IPS DF 6.9 (cell line): ENCODE data around the gene TREX2.

ENCODE experiments used
- DNase-seq: peaks from one replicate; pipeline ENCODE4 v3.0.0-alpha.2; 2013; ENCODE audit warnings: low read depth, low spot score
- H3K27ac ChIP-seq: one replicate; pipeline ENCODE4 v1.5.1; 2013; ENCODE audit warnings: low read length, control low read depth
- H3K27me3 ChIP-seq: 2 replicates; pipeline ENCODE4 v1.6.1; 2013; ENCODE audit warnings: mild to moderate bottlenecking, low read length; ENCODE audit not compliant: control insufficient read depth, insufficient read depth
- H3K36me3 ChIP-seq: 2 replicates; pipeline ENCODE4 v1.6.1; 2013; ENCODE audit warnings: low read length; ENCODE audit not compliant: control insufficient read depth, insufficient read depth
- H3K4me1 ChIP-seq: 2 replicates; pipeline ENCODE4 v1.6.1; 2013; ENCODE audit warnings: low read length; ENCODE audit not compliant: control insufficient read depth, insufficient read depth
- H3K4me3 ChIP-seq: 2 replicates; pipeline ENCODE4 v1.5.1; 2013; ENCODE audit warnings: mild to moderate bottlenecking, low read length
- H3K9me3 ChIP-seq: 2 replicates; pipeline ENCODE4 v1.6.1; 2013; ENCODE audit warnings: low read length, inconsistent platforms; ENCODE audit not compliant: control insufficient read depth, insufficient read depth
- WGBS: extraction: QIAGEN DNeasy Blood & Tissue Kit; methylation state at CpG from one replicate; pipeline ENCODE4 v1.1.7; 2013; ENCODE audit warnings: mixed read lengths, missing lambda C conversion rate; ENCODE audit not compliant: insufficient read length, insufficient coverage; 5-methylcytosine and 5-hydroxymethylcytosine counted together

The TREX2 gene

GRCh38 chrX:153456704-153457103 is 10.8 kb upstream of the TREX2 start:
- Histone ChIP-seq H3K4me1 (no peaks in the 10 kb centered on the region), H3K27ac (no peak overlapping the region), H3K9me3 (no peaks in the 10 kb centered on the region), H3K27me3 (no peaks in the 10 kb centered on the region), H3K4me3 (no peak overlapping the region), H3K36me3 (peaks cover 13% of the 10 kb centered on the region)
- no peak for DNase-seq
- no CpG with 5 or more reads among the region's 9 CpGs for WGBS

DNA sequence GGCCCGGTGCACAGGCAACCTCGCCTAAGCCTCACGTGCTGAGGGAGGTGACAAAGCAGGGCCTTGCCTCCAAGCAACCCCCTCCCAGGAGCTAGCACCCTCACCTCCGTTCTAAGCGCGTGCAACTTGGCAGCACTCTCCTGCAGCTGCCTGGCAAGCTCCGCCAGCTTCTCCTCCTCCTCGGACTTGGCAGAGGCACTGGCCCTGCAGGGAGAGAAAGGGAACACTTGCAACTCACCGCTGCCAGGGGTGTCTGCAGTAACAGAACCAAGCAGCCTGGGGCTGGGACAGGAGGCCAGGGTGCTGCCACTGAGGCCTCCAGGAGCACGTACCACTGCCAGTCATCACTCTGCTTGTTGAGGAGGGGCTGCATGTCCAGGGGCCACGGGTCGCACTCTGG is 10.3 kb upstream of the TREX2 start:
- Histone ChIP-seq H3K36me3 (peaks cover 13% of the 10 kb centered on the region), H3K27me3 (no peaks in the 10 kb centered on the region), H3K4me1 (no peaks in the 10 kb centered on the region), H3K27ac (no peak overlapping the region), H3K4me3 (no peak overlapping the region), H3K9me3 (no peaks in the 10 kb centered on the region)
- DNase-seq, result no peak
- WGBS, result no CpG with 5 or more reads among the region's 12 CpGs

DNA sequence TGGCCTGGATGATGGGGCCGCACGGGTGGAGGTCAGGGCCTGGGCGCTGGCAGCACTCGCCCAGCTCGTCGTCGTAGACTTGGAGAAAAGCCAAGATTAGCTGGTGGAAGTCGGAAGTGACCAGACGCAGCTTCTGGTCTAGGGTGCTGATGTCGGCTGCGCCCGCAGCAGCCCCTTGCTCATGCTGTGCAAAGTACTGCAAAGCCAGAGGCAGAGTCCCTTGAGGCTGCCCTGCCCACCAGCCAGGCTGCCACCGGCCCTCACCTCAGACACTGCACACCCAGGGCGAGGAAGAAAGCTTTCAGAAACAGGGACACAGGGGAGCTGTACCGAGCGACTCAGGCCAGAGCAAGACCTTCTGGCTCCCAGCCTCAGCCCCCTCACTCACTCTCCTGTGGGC is 9.7 kb upstream of the TREX2 start:
- Histone ChIP-seq H3K9me3 (no peaks in the 10 kb centered on the region), H3K27me3 (no peaks in the 10 kb centered on the region)

GRCh38 chrX:153454901-153455550 is 9.2 kb upstream of the TREX2 start:
- Histone ChIP-seq H3K27ac (no peak overlapping the region), H3K36me3 (peaks cover 13% of the 10 kb centered on the region), H3K27me3 (no peaks in the 10 kb centered on the region), H3K4me1 (no peaks in the 10 kb centered on the region), H3K9me3 (no peaks in the 10 kb centered on the region), H3K4me3 (no peak overlapping the region)
- no CpG with 5 or more reads among the region's 16 CpGs for WGBS
- DNase-seq, result no peak

More for the DNA sequence above, 9.7 kb upstream of the TREX2 start:
- WGBS, result no CpG with 5 or more reads among the region's 16 CpGs
- H3K36me3 ChIP-seq, result peaks cover 13% of the 10 kb centered on the region
- no peak overlapping the region for H3K27ac ChIP-seq
- DNase-seq, result no peak
- no peaks in the 10 kb centered on the region for H3K4me1 ChIP-seq
- no peak overlapping the region for H3K4me3 ChIP-seq

- H3K4me1 ChIP-seq, result no peaks in the 10 kb centered on the region; the same call in 1 of the 2 replicates
- no peak overlapping the region for H3K4me3 ChIP-seq
- H3K27ac ChIP-seq, result no peak overlapping the region
- no peaks in the 10 kb centered on the region for H3K27me3 ChIP-seq
- no peaks in the 10 kb centered on the region for H3K9me3 ChIP-seq
- DNase-seq, result no peak
- WGBS, result no CpG with 5 or more reads among the region's 8 CpGs
- peaks cover 8% of the 10 kb centered on the region for H3K36me3 ChIP-seq
Measured at GRCh38 chrX:153450949-153451277, 5.1 kb upstream of the TREX2 start.

DNA sequence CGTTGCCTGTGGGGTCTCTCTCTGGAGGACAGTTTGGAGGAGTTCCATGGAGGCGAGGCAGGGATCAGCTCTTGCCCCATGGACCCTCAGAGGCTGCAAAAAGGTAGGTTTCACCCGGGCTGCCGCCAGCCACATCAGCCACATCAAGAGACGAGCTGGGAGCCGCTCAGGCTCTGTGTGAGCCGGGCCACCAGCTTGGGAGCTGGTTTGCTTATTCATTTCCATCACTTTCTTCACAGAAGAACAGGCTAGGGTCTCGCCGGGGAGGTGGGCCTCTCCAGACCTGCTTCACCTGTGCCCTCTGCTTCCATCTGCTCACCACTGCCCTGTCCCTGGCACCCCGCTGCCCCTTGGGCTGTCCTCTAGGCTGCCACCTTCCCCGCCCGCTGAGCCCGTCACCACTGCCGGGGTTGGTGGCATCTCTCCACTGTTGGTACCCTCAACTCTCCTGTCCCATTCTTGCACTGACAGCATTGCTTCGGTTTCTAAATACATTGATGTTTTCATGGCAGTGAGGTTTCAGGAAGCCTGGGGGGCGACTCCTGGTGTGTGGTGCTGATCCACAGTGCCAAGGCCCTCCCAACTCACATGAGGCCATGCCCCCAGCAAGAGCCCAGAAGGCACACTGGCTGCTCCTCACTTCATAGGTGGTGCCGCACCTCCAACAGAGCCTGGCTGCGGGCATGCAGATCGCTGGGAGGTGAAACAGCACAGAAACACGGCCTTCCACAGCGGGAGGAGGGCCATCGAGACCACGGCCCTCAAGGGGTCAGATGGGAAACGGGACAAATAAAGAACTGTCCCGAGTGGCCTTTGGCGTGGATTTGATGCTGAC is 4.5 kb upstream of the TREX2 start:
- WGBS, result no CpG with 5 or more reads among the region's 26 CpGs
- Histone ChIP-seq H3K4me1 (no peaks in the 10 kb centered on the region; the same call in 1 of the 2 replicates), H3K27ac (no peak overlapping the region), H3K27me3 (no peaks in the 10 kb centered on the region), H3K36me3 (peaks cover 7% of the 10 kb centered on the region), H3K4me3 (no peak overlapping the region), H3K9me3 (no peaks in the 10 kb centered on the region)
- DNase-seq, result no peak

DNA sequence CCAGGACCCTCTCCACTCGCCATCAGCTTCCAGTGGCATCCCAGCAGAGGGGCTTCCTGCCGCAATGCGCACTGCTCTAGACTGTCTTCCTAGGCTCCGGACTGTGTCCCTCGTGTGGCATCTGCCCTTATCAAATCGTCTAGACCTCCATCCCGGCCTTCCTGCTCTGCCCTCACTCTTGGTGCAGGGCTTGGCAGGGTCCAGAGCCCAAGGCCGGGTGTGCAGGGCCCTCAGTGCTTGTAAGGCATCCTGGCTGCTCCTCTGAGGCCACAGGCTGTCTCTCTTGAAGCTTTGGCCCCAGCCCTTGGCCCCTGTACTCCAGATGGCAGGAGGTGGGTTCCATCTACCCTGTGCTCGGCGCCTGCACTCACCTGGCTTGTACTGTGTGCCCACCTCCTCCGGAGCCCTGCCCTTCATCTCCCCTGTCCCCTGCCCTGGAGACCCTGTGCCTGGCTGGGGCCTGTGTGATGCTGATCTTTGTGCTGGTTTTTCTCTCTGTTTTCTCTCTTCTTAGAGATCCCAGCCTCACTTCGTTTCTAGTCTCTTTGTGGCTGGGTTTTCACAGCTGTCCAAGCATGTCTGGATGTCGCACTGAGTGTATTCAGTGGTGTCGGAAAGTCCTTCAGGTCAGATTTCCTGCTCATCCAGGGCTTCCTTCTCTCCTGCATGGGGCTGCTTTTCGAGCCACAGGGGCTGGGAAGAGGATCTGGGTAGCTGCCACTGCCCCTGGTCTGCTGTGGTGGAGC is 3.7 kb upstream of the TREX2 start:
- H3K36me3 ChIP-seq, result no peaks in the 10 kb centered on the region
- H3K27me3 ChIP-seq, result no peaks in the 10 kb centered on the region
- H3K9me3 ChIP-seq, result no peaks in the 10 kb centered on the region
- no CpG with 5 or more reads among the region's 15 CpGs for WGBS
- no peak for DNase-seq
- H3K27ac ChIP-seq, result no peak overlapping the region
- H3K4me1 ChIP-seq, result no peaks in the 10 kb centered on the region; the same call in 1 of the 2 replicates
- no peak overlapping the region for H3K4me3 ChIP-seq

GRCh38 chrX:153448556-153449367 is 2.9 kb upstream of the TREX2 start:
- H3K27me3 ChIP-seq, result no peaks in the 10 kb centered on the region
- WGBS, result no CpG with 5 or more reads among the region's 21 CpGs
- H3K4me1 ChIP-seq, result no peaks in the 10 kb centered on the region; the same call in 1 of the 2 replicates
- no peaks in the 10 kb centered on the region for H3K9me3 ChIP-seq
- no peaks in the 10 kb centered on the region for H3K36me3 ChIP-seq
- H3K4me3 ChIP-seq, result no peak overlapping the region
- H3K27ac ChIP-seq, result no peak overlapping the region
- no peak for DNase-seq

DNA sequence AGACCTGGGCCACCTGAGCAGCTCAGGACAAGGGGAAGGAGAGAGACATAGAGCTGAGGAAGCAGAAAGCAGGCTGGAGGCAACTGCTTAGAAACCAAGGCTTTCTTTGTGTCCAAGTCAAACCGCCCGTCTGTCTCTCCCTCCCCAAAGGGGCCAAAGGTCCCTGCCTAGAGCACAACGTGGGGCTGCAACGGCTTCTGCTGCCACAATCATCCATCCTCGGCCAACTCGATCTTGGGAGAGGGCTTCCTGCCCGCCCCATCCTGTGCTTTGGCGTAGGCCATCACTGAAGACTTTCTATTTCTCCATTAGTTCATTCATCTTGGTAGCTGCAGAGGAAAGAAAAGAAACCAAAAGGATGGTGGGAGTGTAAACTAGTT is 1.7 kb upstream of the TREX2 start:
- no peak for DNase-seq
- Histone ChIP-seq H3K36me3 (no peaks in the 10 kb centered on the region), H3K27ac (no peak overlapping the region), H3K4me3 (no peak overlapping the region), H3K27me3 (no peaks in the 10 kb centered on the region), H3K4me1 (no peaks in the 10 kb centered on the region; the same call in 1 of the 2 replicates), H3K9me3 (no peaks in the 10 kb centered on the region)
- no CpG with 5 or more reads among the region's 8 CpGs for WGBS
